Brain microvascular endothelial cell (primary cell): ENCODE data around the gene PPP1R37.

Experiments used
- DNase-seq: peaks from one replicate; pipeline ENCODE4 v3.0.0-alpha.2; 2020
- H3K27ac ChIP-seq: fragments of 250-450 bp; sonication (Bioruptor Pico); 2 replicates; pipeline ENCODE4 v1.5.1; 2020; ENCODE audit warnings: mild to moderate bottlenecking, moderate library complexity
- H3K27me3 ChIP-seq: fragments of 250-450 bp; sonication (Bioruptor Pico); replicated peaks from 2 replicates; pipeline ENCODE4 v1.5.1; 2020; ENCODE audit warnings: mild to moderate bottlenecking
- H3K36me3 ChIP-seq: fragments of 250-450 bp; sonication (Bioruptor Pico); replicated peaks from 2 replicates; pipeline ENCODE4 v1.5.1; 2020; ENCODE audit warnings: mild to moderate bottlenecking
- H3K4me3 ChIP-seq: 2 replicates; pipeline ENCODE4 v1.5.1; 2011; ENCODE audit warnings: low read depth, mild to moderate bottlenecking, control low read depth, low read length, moderate library complexity
- CTCF ChIP-seq: IDR thresholded peaks from 2 replicates; pipeline ENCODE4 v1.5.1; 2011; ENCODE audit warnings: low read depth, mild to moderate bottlenecking, moderate library complexity, low read length, control low read depth, inconsistent platforms; ENCODE audit errors: missing control alignments
- in situ Hi-C: cut with HindIII; loops from 2 replicates; pipeline ENCODE4 v1.10.0; 2017; ENCODE audit warnings: low sequenced_read_pairs, low pct_ligation_motif_present

The PPP1R37 gene

GRCh38 chr19:45136507-45137178 is 43.7 kb downstream of the PPP1R37 start:
- Histone ChIP-seq H3K36me3 (peaks cover 5% of the 10 kb centered on the region), H3K27me3 (no peaks in the 10 kb centered on the region), H3K27ac (no peak overlapping the region), H3K4me3 (no peak overlapping the region)
- in situ Hi-C loops, result no loop called here
- DNase-seq, result no peak
- no peak for TF ChIP-seq CTCF

GRCh38 chr19:45137179-45137761 is 44.3 kb downstream of the PPP1R37 start:
- no peak for TF ChIP-seq CTCF
- in situ Hi-C loops, result no loop called here
- Histone ChIP-seq H3K27ac (no peak overlapping the region), H3K36me3 (peaks cover 9% of the 10 kb centered on the region), H3K4me3 (no peak overlapping the region), H3K27me3 (no peaks in the 10 kb centered on the region)
- DNase-seq, result no peak

- in situ Hi-C loops, result no loop called here
- DNase-seq, result no peak
- Histone ChIP-seq H3K4me3 (no peak overlapping the region), H3K27ac (no peak overlapping the region), H3K36me3 (peaks cover 11% of the 10 kb centered on the region), H3K27me3 (no peaks in the 10 kb centered on the region)
- no peak for TF ChIP-seq CTCF
These were observed 45.3 kb downstream of the PPP1R37 start for GRCh38 chr19:45138303-45138751.

- Histone ChIP-seq H3K27me3 (no peaks in the 10 kb centered on the region), H3K36me3 (peaks cover 13% of the 10 kb centered on the region), H3K27ac (no peak overlapping the region), H3K4me3 (no peak overlapping the region)
- in situ Hi-C loops, result no loop called here
- no peak for TF ChIP-seq CTCF
- DNase-seq, result no peak
These were observed 46.5 kb downstream of the PPP1R37 start for GRCh38 chr19:45139286-45140143.

GRCh38 chr19:45140144-45140503 is 47.1 kb downstream of the PPP1R37 start:
- TF ChIP-seq CTCF, result no peak
- Histone ChIP-seq H3K4me3 (no peak overlapping the region), H3K36me3 (peaks cover 15% of the 10 kb centered on the region), H3K27ac (no peak overlapping the region), H3K27me3 (no peaks in the 10 kb centered on the region)
- no peak for DNase-seq
- in situ Hi-C loops, result no loop called here
